ENCODE measurements around the gene AQP5. TPM values are rescaled to one million over a fixed set of nuclear protein-coding genes. Genes with fewer than 3 reads are reported as not detected.

The AQP5 gene
- total and polyA plus RNA-seq, 2 donors (not counting 3 experiments of a cell fraction or from before 2014, with no cell fraction given): 0.95 to 2.3 TPM

DNA sequence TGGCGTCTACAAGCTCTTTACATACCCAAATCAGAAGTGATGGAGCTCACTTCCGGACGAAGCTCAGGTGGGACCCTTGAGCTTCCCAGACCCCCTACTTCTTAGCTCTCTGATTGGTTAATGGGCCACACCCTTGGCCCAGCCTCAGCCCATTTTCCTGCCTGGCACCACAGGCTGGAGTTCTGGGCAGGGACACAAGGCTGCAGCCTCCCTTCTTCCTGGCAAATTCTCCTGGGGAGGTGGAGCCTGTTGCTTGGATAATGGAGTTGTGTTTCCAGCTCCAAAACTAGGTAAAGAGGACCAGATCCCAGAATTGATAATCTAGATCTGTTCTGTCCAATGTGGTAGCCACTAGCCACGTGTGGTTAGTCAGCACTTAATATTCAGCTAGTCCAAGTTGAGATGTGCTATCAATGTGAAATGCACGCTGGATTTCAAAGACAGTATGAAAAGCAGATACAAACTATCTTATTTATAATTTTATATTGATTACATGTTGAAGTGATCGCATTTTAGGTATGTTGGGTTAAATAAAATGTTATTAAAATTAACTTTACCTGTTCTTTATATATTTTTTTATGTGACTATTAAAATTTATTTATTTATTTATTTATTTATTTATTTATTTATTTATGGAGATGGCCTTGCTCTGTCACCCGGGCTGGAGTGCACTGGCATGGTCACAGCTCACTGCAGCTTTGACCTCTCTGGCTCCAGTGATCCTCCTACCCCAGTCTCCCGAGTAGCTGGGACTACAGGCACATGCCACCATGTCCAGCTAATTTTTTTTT, 45.3 kb upstream of the AQP5 start:
- Histone ChIP-seq H3K4me2 (ENCODE audit: insufficient read depth, low read length) (no peak overlapping the region), H3K9me1 (replicated peaks; ENCODE audit: control insufficient read depth, extremely low read depth, insufficient read depth, low read length) (no peaks in the 10 kb centered on the region), H3K4me1 (ENCODE audit: control insufficient read depth, extremely low read depth, insufficient read depth, low read length) (peaks cover 16% of the 10 kb centered on the region), H3K79me2 (ENCODE audit: control insufficient read depth, insufficient read depth, low read length) (no peaks in the 10 kb centered on the region), H3K36me3 (ENCODE audit: control insufficient read depth in 2 of 2, extremely low read depth in 1 of 2, insufficient read depth in 2 of 2, low read length in 2 of 2) (no peaks in the 10 kb centered on the region), H2AFZ (ENCODE audit: low read depth, low read length) (no peak overlapping the region), H3K4me3 (replicated peaks in 1 of 3; ENCODE audit: insufficient read depth in 1 of 3, low read depth in 1 of 3, low read length in 3 of 3) (no peak overlapping the region), H3K27ac (ENCODE audit: insufficient read depth, low read depth, low read length) (no peak overlapping the region), H3K9me3 (replicated peaks; ENCODE audit: control insufficient read depth, insufficient read depth, low read length) (no peaks in the 10 kb centered on the region), H4K20me1 (replicated peaks; ENCODE audit: control insufficient read depth, extremely low read depth, insufficient read depth, low read length) (no peaks in the 10 kb centered on the region), H3K9ac (replicated peaks; ENCODE audit: extremely low read depth, insufficient read depth, low read length) (no peak overlapping the region), H3K27me3 (ENCODE audit: control insufficient read depth in 2 of 2, insufficient read depth in 2 of 2, low read length in 2 of 2) (no peaks in the 10 kb centered on the region)
- TF ChIP-seq EZH2 (IDR thresholded peaks at IDR 0.05; ENCODE audit: borderline replicate concordance, low read depth, low read length, severe bottlenecking) (no peak), POLR2A (IDR thresholded peaks at IDR 0.05; ENCODE audit: low read depth, low read length) (no peak), GATA2 (IDR thresholded peaks at IDR 0.05; ENCODE audit: insufficient read depth, insufficient read length, low read depth, low read length) (no peak), MYC (IDR thresholded peaks at IDR 0.05; ENCODE audit: low read depth, low read length) (no peak), FOS (IDR thresholded peaks at IDR 0.05; ENCODE audit: borderline replicate concordance, insufficient read depth, low read length) (no peak), JUN (IDR thresholded peaks at IDR 0.05; ENCODE audit: borderline replicate concordance, insufficient read depth, insufficient read length, low read depth) (no peak), POLR2AphosphoS5 (IDR thresholded peaks at IDR 0.05; ENCODE audit: insufficient read depth, low read depth, low read length) (no peak)
- TF ChIP-seq, protein P1, sequence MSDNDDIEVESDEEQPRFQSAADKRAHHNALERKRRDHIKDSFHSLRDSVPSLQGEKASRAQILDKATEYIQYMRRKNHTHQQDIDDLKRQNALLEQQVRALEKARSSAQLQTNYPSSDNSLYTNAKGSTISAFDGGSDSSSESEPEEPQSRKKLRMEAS (IDR thresholded peaks at IDR 0.05; ENCODE audit: insufficient read depth, insufficient read length): no peak
- TF ChIP-seq, protein P2, sequence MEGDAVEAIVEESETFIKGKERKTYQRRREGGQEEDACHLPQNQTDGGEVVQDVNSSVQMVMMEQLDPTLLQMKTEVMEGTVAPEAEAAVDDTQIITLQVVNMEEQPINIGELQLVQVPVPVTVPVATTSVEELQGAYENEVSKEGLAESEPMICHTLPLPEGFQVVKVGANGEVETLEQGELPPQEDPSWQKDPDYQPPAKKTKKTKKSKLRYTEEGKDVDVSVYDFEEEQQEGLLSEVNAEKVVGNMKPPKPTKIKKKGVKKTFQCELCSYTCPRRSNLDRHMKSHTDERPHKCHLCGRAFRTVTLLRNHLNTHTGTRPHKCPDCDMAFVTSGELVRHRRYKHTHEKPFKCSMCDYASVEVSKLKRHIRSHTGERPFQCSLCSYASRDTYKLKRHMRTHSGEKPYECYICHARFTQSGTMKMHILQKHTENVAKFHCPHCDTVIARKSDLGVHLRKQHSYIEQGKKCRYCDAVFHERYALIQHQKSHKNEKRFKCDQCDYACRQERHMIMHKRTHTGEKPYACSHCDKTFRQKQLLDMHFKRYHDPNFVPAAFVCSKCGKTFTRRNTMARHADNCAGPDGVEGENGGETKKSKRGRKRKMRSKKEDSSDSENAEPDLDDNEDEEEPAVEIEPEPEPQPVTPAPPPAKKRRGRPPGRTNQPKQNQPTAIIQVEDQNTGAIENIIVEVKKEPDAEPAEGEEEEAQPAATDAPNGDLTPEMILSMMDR (IDR thresholded peaks at IDR 0.05; ENCODE audit: extremely low read depth in 1 of 2, insufficient read depth in 1 of 2, low read depth in 1 of 2, low read length in 2 of 2): no peak
- no TSS peak for BruUV-seq (replicated peaks)
- DNase-seq (ENCODE audit: low read depth, low spot score): no peak
- POLR2A ChIA-PET: no interaction called here
- CTCF ChIA-PET: interaction anchor here (1.4 to 1.9 kb wide), 2 partner anchors 29 to 44 kb away, joined by 5 to 10 read pairs; no protein-coding TSS in a partner anchor
- FAIRE-seq: no peak
- dilution Hi-C loops (cut with MboI; ENCODE audit: extremely low pct_ligation_motif_present, low sequenced_read_pairs): no loop called here
- intact Hi-C loops (cut with micrococcal nuclease): no loop called here

Measured in endothelial cell of umbilical vein (primary cell).